Activated CD8-positive, alpha-beta memory T cell treated with anti-CD3 and anti-CD28 coated beads, Interleukin-2, amount 50 U/mL, for 1 hour (primary cell): Measurements from ENCODE around the gene SPINK5.

Source experiments
- DNase-seq: peaks from one replicate; pipeline ENCODE4 v3.0.0-alpha.2; 2020; ENCODE audit errors: extremely low read depth

Gene SPINK5

DNA sequence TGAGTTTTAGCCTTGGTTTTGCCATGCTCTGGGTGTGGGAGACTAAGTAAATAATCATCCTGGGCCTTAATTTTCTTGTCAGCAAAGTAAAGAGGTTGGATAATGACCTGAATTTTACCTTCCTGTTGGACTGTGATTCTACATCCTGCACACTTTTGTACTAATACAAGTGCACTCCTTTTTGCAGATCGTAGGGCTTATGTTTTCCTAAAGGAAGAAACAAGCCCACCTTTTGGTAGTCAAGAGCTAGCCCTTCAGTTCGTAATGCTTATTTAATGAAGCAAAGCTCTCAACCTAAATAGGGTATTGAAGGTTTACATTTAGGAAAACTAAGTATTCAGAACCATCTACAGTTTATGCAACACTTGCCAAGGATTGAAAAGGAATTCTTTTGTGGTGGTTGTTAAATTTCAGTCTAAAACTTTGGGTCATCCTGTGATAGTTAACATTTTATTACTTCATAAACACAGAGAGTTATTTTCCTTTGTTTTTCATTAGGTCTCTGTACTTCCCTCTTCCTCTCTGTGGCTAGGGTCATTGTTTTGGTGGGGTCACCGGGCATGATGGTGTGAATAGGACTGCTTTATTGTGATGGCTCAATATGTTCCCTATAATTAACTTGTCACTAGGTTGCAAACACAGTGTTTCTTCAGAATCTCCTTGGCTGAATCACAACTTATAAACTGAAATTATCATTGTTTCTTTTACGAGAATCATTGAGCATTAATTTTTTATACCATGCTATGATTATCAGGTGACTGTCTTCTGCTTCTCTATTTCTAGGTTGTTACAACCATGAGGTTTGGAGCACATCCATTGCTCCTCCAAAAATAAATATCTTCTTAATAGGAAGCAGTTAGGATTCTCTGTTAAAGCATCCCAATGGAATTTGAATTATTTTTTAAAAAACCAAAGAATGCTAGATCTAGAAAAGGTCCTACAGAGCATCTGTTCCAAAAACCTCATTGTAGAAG is 28.5 kb downstream of the SPINK5 start:
- no peak for DNase-seq

DNA sequence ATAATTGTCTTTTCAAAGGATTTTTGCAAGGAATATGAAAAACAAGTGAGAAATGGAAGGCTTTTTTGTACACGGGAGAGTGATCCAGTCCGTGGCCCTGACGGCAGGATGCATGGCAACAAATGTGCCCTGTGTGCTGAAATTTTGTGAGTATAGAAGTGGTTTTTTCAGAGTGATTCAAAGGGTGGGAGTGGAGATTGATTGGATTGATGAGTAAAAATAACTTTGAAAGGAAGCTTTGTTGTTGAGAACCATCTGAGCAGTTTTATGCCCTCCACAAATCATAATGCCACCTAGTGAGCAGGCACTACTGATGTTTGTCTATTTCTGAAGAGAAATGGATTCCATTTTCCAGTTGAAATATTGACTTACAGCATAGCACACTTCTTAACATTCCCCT is 30.6 kb downstream of the SPINK5 start:
- DNase-seq = no peak

DNA sequence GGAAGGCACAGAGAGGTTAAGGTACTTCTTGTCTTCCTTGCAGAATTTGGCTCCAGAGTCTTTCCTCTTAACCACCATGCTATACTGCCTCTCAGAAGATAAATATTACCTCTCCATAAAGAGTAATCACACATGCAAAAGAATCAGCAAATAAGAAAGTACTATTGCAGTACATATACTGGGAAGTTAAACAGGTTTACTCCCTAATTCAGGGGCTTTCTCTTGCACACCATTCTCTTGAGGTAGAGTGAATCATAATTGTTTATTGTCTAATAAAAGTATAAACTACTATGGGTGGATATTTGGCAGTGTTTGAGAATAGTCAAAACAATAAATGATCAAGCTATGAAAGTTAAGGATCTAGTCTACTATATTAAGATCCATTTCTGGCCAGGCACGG is 40.4 kb downstream of the SPINK5 start:
- DNase-seq = no peak

DNA sequence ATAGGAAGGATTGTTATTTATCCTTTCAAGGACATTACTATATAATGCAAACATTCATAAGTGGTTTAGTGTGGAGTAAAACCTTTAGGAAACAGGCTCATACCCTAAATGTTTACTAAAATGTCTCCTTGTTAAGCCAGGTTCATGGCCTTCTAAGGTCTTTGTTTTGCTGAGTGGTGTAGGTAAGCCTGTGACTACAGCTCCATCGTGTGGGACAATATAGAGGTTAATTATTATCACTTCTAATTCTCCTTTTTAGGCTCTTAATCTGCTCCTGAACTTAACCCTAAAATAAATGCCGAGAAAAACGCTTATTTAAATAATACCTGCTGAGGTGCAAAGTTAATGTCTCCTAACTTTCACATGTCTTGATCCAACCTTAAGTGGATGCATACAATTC is 43.8 kb downstream of the SPINK5 start:
- DNase-seq = no peak

DNA sequence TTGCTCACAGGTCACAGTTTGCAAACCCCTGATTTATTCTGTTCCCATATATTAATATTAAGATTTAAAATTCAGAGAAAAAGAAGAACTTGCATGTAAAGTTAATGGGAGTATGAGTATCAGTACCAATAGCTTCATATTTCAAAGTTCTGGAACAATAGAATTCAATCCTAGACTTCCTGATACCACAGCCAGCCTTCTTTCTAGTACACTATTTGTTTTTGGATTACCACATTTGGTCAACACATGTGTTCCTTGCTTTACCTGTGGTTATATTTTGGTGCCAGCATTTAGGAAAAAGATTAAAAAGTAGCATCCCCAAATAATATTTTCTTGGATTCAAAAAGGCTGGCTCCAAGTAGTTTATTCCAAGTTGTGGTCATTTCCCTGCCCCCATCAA is 49.5 kb downstream of the SPINK5 start:
- DNase-seq = no peak

DNA sequence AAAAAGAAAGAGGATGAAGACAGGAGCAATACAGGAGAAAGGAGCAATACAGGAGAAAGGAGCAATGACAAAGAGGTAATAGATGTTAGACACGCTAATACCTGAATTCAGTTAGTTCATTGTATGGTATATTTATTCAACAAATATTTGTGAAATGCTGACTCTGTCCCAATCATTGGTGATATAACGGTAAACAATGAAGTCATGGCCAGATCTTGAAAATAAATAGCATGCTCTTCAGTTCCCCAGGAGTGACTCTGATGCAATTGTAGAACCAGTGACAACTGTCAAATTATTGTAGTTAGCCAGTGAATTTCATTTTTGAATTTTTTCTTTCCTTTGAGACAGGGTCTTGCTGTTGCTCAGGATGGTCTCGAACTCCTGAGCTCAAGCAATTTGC is 56.5 kb downstream of the SPINK5 start:
- no peak for DNase-seq

DNA sequence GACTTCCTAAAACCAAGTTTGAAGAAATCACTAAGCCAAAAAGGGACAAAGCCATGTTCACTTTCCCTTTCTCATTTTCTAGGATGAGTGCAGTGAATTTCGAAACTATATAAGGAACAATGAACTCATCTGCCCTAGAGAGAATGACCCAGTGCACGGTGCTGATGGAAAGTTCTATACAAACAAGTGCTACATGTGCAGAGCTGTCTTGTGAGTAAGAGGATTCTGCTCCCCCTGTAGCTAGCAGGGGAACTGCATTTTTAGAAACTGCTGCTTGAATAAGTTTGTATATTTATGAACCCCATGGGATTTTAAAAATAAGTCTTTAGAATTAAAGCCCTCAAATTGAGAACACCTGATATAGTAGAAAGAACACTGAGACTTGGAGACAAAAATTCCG is 61.9 kb downstream of the SPINK5 start:
- DNase-seq = no peak

DNA sequence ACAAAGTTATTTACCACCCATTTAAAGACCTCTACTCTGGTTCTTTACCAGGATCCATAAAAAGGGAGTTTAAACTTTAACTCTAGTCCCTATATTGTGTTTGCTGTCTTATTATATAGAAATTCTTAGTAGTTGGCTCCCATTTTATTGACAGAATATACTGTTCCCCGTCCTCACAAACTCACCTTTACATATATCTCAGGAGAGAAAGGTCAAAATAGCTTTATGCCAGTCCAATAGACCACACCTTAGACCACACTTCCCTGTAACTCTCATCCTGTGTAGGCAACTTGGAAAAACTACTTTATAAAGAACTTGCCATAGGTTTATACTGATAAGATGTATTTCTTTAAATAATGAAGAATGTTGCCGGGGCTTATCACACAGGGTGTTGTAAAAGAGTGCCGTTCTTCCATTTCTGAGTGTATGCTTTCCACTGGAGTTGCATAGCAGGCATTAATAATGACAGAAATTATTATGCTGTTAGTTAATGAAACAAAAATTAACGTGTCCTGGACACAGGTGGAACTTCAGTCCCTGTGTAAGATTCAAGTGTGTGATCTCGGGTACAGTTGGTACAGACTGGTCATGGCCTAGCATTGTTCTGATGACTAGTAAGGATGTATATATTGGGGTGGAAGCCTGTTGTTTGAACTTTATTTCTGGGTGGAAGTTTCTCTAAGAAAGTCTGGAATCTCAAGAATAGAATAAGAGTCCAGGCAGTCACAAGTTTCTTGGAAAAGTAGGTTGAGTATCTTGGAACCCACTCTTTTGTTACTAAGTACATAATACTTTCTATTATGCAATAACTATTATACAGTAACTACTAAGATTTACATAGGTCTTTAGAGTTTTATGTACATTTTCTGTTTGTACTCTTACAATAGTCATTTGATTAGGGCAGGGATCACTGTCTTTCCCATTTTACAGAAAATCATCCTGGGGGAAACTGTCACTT is 71.6 kb downstream of the SPINK5 start:
- no peak for DNase-seq

DNA sequence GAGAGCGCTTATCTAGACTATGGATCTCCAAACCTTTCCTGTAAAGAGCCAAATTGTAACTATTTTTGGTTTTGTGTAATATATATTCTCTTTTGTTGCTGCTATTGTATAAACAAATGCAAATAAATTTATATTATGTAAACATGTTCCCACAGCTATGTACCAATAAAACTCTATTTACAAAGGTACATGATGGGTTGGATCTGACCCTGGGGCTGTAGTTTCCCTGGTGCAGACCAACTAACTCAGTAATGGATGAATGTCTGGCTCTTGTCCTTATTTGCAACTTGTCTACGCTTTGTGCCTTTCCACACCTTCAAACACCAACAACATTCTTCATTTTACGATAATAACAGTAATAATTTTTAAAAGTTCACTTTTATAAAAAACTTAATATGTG is 77.1 kb downstream of the SPINK5 start:
- DNase-seq = no peak

DNA sequence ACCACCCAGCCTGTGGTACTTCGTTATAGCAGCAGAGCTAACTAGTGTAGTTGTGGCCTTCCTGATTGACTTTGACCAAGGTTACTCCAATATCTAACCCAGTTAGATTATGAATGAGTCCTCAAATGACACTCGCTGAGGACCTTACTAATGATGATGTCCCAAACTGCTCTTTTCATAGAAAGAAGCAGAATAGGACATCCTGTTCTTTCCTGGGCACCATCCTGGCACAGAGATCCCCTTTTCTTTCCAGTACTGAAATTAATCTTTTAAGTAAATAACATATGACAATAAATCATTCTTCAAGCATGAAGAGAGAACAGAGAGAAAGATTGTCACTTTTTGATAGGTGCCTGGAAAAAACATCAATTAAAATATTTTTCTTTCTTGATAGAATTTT is 77.9 kb downstream of the SPINK5 start:
- DNase-seq = no peak

DNA sequence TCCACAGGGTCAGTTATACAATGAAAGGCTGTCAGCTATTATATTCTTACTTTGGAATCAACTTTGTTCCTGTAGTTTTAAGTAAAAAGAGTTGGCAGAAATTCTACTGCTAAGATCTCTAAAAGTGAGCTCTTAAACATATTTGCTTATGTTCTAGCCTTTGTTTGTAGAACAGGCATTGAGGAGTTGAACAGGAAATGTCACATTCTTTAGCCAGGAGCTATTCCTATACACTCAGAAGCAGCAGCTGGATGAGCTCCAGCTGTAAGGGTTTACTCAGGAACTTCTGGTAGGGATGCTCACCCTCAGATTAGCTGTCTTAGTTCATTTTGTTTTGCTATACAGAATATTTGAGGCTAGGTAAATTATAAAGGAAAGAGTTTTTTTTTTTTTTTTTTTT is 82.1 kb downstream of the SPINK5 start:
- no peak for DNase-seq

DNA sequence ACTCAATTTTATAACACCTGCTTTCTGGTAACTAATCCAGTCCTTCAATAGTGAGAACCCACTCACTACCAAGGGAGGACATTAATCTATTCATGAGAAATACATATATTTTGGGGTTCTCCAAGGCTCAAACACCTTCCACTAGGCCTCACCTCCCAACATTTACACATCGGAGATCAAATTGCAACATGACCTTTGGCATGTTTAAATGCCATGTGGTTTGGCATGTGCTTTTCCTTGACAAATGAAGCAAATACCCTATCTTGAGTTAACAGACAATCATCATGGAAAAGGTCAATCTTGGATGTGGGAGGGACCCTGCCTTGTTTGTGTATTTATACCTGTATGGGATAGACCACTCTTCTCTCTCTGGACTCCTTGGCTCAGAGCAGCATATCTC is 82.7 kb downstream of the SPINK5 start:
- no peak for DNase-seq

DNA sequence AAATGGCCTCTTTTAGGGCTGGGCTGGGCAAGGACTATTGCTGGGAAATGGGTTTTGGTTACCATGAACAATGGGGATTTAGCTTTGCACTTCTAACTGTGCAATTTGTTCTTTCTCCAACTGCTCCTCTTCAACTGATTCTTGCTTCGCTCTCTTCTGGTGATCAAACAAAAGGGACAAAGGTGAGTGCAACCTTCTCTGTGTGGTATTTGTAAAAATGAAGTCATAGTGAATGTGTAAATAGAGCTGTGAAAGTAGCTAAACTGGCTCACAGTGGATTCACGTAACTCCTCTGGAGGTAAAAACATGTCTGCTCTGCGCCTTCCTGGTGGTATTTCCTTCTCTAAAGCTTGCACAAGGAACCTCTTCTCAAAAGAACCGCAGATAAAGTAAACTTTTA is 83.6 kb downstream of the SPINK5 start:
- DNase-seq = no peak

DNA sequence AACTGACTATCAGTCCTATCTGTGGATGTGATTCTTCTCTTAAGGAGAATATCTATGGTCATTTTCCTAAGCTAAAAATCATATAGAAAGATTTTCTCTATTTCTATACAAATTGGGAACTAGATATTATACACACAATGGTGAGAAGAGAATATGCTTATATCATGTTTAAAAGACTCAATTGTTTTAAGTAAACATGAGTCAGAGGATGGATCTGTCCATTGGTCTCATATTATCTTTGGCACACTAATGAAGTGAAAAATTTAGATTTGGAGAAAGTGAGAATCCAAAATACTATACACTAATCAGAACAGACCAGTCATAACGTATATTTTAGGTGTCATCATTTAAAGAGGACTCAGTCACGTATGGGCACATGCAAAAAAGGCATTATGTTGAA is 88.1 kb downstream of the SPINK5 start:
- no peak for DNase-seq

DNA sequence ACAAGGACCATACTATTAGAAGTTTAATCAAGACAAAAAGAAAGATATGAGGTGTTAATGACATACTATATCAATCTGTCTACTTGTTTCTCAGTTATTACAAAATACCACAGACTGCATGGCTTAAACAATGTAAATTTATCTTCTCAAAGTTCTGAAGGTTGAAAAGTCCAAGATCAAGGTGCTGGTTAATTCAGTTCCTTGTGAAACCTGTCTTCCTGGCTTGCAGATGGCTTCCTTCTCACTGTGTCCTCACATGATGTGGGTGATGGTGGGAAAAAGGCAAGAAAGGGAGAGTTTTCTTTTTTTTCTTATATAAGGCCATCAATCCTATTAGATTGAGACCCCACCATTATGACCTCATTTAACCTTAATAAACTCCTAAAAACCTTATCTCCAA is 89.0 kb downstream of the SPINK5 start:
- DNase-seq = no peak

DNA sequence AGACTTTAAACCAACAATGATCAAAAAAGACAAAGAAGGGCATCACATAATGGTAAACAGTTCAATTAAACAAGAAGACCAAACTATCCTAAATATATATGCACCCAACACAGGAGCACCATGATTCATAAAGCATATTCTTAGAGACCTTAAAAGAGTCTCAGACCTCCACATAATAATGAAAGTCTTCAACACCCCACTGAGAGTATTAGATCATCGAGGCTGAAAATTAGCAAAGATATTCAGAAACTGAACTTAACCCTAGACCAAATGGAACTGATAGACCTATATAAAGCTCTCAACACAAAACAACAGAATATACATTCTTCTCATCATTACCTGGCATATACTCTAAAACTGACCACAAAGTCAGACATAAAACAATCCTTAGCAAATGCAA is 92.8 kb downstream of the SPINK5 start:
- no peak for DNase-seq

DNA sequence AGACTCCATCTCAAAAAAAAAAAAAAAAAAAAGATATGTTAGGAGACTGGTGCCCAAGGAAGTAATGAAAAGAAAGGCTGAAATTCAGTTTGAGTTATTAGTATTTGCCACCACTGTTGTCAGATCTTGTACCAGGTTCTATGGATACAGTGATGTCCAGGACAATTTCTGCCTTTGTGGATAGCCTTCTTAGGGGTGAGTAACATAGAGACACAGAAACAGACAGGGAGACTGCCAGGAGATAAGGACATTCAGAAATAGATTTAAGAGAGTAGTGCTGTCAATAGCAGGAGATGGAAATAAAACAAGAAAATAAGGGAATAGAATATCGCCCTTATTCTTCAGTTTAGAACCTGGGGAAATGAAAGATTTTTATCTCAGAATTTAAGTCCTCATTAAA is 98.3 kb downstream of the SPINK5 start:
- DNase-seq = no peak

DNA sequence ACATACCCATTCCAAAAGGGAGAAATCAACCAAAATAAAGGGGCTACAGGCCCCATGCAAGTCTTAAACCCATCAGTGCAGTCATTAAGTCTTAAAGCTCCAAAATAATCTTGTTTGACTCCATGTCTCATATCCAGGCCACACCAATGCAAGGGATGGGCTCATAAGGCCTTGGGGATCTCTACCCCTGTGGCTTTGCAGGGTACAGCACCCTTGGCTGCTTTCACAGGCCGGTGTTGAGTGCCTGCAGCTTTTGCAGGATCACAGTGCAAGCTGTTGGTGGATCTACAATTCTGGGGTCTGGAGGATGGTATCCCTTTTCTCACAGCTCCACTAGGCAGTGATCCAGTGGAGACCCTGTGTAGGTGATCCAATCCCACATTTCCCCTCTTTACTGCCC is 99.6 kb downstream of the SPINK5 start:
- no peak for DNase-seq

DNA sequence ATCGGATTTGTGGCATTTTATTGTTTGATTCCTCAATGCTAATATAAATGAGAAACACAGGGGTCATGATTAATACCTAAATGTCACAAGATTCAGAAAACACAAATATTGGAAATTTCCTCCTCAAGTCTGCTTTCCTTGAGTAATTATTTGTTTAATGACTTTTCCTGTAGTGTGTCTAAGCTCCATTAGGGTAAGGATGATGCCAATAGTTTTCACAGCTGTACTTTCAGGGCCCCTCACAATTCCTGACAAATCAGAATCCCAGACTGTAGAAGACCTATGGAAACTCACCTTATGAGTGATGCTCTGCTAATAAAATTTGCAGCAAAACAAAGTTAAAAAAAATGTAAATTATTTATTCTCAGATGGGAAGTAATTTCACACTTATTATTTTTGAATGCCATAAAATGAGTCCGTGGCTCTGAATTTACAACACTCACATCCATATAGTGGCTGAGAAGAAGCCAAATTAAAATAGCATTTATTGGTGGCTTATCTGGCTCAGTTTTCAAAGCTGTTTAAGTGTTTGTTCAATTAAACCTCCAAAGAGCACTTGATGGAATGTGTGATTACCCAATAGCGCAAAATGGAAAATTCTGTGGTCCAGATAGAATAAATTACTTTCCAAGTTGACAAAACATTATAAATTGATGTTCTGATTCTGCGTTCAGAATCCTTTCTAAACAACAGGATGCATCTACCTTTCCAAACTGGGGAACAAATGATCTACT is 102.9 kb downstream of the SPINK5 start:
- DNase-seq = no peak

DNA sequence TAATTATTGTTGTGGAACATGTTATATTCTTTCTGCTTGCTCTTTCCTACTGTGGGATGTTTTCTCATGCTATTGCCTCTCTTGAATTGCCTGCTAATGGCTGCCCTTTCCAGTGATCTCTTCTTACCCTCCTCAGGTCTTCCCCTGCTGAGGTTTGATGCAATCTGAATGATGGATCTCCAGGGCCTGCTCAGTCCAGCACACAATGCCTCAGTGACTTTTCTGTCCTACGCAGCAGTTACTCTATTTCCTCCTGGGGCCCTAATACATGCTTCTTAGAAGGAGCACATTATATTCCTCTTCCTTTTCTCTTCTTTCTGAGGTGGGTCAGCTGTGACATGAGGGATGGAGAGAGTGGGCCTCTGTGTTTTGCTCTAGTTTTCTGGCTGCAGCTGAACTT is 104.5 kb downstream of the SPINK5 start, which contains the start of gene SPINK14:
Gene SPINK14, plus strand, starts transcription at position 301 of the 400 bp plus-strand sequence. CDS start 1,187 bp downstream, outside the sequence.
- no peak for DNase-seq

DNA sequence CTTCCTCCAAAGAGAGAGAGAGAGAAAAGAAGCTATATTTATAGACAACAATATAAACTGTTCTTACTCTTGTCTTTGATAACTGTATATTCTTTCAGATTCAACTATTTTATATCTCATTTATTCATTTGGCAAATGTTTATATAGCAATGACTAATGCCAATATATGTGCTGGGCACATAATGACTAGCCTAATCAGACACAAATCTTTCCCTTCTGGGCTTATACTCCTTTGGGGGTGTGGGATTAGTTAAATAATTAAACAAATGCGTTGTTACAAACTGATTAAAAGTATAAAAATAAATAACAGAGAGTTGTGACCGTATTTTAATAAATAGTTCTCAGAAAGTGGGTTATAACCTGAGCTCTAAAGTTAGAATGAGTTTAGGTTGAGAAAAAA is 108.6 kb downstream of the SPINK5 start:
- DNase-seq = no peak

DNA sequence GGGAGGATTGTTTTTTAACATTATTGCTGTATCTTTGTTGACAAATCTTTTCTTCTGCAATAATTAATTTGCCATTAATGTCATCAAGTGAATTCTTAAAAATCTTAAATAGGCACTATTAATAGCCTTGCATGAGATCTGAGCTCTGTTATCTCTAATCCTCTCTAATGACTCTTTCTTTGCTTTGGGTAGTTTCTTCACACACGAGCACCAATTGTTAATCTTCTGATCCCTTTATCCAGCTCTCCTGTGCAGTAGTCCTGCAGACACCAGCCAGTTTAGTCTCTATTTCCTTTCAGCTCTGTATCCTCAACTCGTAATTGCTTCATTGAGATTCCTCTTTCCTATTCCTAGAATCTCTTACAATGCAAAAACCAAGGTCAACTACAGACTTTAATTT is 112.7 kb downstream of the SPINK5 start:
- DNase-seq = no peak
